Measurements from ENCODE around the gene EEF2KMT.

EEF2KMT gene

DNA sequence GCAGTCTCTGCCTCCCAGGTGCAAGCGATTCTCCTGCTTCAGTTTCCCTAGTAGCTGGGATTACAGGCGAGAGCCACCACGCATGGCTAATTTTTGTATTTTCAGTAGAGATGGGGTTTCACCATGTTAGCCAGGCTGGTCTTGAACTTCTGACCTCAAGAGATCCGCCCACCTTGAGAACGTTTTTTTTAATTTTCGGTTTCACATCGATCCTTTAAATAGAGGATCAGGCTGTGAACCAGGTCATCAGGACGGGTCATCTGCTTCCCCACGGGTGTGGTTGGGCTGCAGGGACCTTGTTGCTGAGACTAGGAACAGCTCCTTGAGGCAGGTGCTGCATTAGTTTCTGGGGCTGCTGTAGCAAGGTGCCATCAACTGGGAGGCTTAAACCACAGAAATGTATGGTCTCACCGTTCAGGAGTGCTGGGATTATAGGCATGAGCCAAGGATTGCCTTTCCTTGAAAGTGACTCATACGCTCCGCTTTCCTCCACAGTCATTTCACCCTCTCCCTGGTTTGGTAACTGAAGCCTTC, 55.9 kb downstream of the EEF2KMT start:
- no peak for DNase-seq (ENCODE audit: low spot score)

GRCh38 chr16:5040451-5040850, 57.1 kb downstream of the EEF2KMT start:
- no peak for DNase-seq (ENCODE audit: low spot score)

- DNase-seq (ENCODE audit: low spot score): no peak
Observed at GRCh38 chr16:5036228-5037156, 61.1 kb downstream of the EEF2KMT start.

DNA sequence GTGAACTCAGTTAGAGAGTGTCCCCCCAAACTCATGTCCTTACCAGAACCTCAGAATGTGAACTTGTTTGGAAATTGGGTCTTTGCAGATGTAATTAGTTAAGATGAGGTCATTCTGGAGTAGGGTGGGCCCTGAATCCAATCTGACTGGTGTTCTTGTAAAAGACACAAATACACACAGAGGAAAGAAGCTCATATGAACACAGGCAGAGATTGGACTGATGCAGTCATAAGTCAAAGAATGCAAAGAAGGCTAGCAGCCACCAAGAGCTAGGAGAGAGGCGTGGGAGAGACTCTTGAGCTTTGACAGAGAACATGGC, 61.7 kb downstream of the EEF2KMT start:
- no peak for DNase-seq (ENCODE audit: low spot score)
